GM19193 (cell line): Measurements from ENCODE around the gene PFAS.

ENCODE experiments used
- POLR2A ChIP-seq: IDR thresholded peaks from 4 replicates; pipeline ENCODE4 v1.6.1; 2011; ENCODE audit not compliant: insufficient read depth, insufficient read length; ENCODE audit errors: extremely low read depth

Gene PFAS

GRCh38 chr17:8254881-8255280 is 5.8 kb downstream of the PFAS start:
- TF ChIP-seq POLR2A = no peak

GRCh38 chr17:8255499-8255898 is 6.4 kb downstream of the PFAS start:
- no peak for TF ChIP-seq POLR2A

- TF ChIP-seq POLR2A = no peak
Observed at GRCh38 chr17:8256291-8256690, 7.2 kb downstream of the PFAS start.

- TF ChIP-seq POLR2A = no peak
Observed at GRCh38 chr17:8256691-8257090, 7.6 kb downstream of the PFAS start.

GRCh38 chr17:8257801-8258200 is 8.7 kb downstream of the PFAS start:
- no peak for TF ChIP-seq POLR2A

- TF ChIP-seq POLR2A = no peak
Observed at GRCh38 chr17:8264320-8264719, 15.2 kb downstream of the PFAS start.

GRCh38 chr17:8264836-8265542 is 15.9 kb downstream of the PFAS start:
- TF ChIP-seq POLR2A = no peak

GRCh38 chr17:8266648-8267479 is 17.8 kb downstream of the PFAS start:
- TF ChIP-seq POLR2A = no peak

- TF ChIP-seq POLR2A = no peak
Observed at GRCh38 chr17:8267480-8268147, 18.5 kb downstream of the PFAS start.

GRCh38 chr17:8268550-8269298 is 19.6 kb downstream of the PFAS start:
- TF ChIP-seq POLR2A = no peak

- TF ChIP-seq POLR2A = no peak
Observed at GRCh38 chr17:8272421-8272820, 23.3 kb downstream of the PFAS start.

GRCh38 chr17:8273884-8274444 is 24.9 kb downstream of the PFAS start:
- no peak for TF ChIP-seq POLR2A

GRCh38 chr17:8274816-8275215 is 25.7 kb downstream of the PFAS start:
- TF ChIP-seq POLR2A = no peak

GRCh38 chr17:8275421-8276290 is 26.6 kb downstream of the PFAS start:
- no peak for TF ChIP-seq POLR2A

GRCh38 chr17:8277317-8277716 is 28.2 kb downstream of the PFAS start:
- TF ChIP-seq POLR2A = no peak

- TF ChIP-seq POLR2A = no peak
Observed at GRCh38 chr17:8282345-8282744, 33.3 kb downstream of the PFAS start.
